ENCODE data around the gene KIRREL3.
A peak's percentile ranks its signal among the peaks of the same experiment; 100 is the strongest.

KIRREL3 gene

GRCh38 chr11:126603486-126603885 lies 397.1 kb downstream of the KIRREL3 start:
- TF ChIP-seq CTCF (conservative IDR thresholded peaks at IDR 0.05), result no peak
- no peak overlapping the region for H3K27ac ChIP-seq

GRCh38 chr11:126602993-126603392 lies 397.6 kb downstream of the KIRREL3 start:
- no peak overlapping the region for H3K27ac ChIP-seq

GRCh38 chr11:126602349-126602940 lies 398.1 kb downstream of the KIRREL3 start:
- peak overlapping the region; percentile 2; the same call in 1 of the 2 replicates for H3K27ac ChIP-seq
- TF ChIP-seq CTCF (conservative IDR thresholded peaks at IDR 0.05), result no peak

More at GRCh38 chr11:126602993-126603392, 397.6 kb downstream of the KIRREL3 start:
- no peak for TF ChIP-seq CTCF (conservative IDR thresholded peaks at IDR 0.05)

GRCh38 chr11:126601550-126602215 lies 398.9 kb downstream of the KIRREL3 start:
- TF ChIP-seq CTCF (conservative IDR thresholded peaks at IDR 0.05), result no peak
- H3K27ac ChIP-seq, result peak overlapping the region; percentile 2; the same call in 1 of the 2 replicates

GRCh38 chr11:126601136-126601535 lies 399.4 kb downstream of the KIRREL3 start:
- no peak overlapping the region for H3K27ac ChIP-seq
- no peak for TF ChIP-seq CTCF (conservative IDR thresholded peaks at IDR 0.05)

- H3K27ac ChIP-seq, result no peak overlapping the region
- TF ChIP-seq CTCF (conservative IDR thresholded peaks at IDR 0.05), result no peak
Measured at GRCh38 chr11:126599217-126599897, 401.2 kb downstream of the KIRREL3 start.
